Body of pancreas (tissue), 4 donors: ENCODE data around the gene KCNAB2. TPM values are rescaled to one million over a fixed set of nuclear protein-coding genes. Genes with fewer than 3 reads are reported as not detected.

Experiments used
- ATAC-seq: fragments of 150-250 bp; one replicate; pipeline ENCODE4 v1.9.1; 2016
- DNase-seq, 4 donors: peaks; one replicate each; pipeline ENCODE4 v3.0.0-alpha.2; 2019
- H3K27ac ChIP-seq, 4 donors: fragments of 200-600 bp; sonication (generic); 1 replicate in 3 of 4; 2 replicates in 1 of 4; pipeline versions ENCODE4 v1.5.1 to v1.6.1; 2016 to 2019; ENCODE audit warnings: mild to moderate bottlenecking in 1 of 4, mixed read lengths in 1 of 4, moderate library complexity in 1 of 4
- H3K27me3 ChIP-seq, 2 donors: fragments of 200-600 bp; sonication (generic); one replicate each; pipeline ENCODE4 v1.6.0; 2016; ENCODE audit warnings: mild to moderate bottlenecking in 1 of 2
- H3K36me3 ChIP-seq, 2 donors: fragments of 200-600 bp; sonication (generic); replicated peaks in 1 of 2; 2 replicates each; pipeline ENCODE4 v1.5.1; 2016; ENCODE audit warnings: low read depth in 2 of 2; ENCODE audit not compliant: insufficient read depth in 1 of 2
- H3K4me1 ChIP-seq: fragments of 200-600 bp; sonication (generic); one replicate; pipeline ENCODE4 v1.6.0; 2016
- H3K4me3 ChIP-seq, 2 donors: fragments of 200-600 bp; sonication (generic); 1 replicate in 1 of 2; 2 replicates in 1 of 2; pipeline ENCODE4 v1.5.1; 2016 to 2019
- H3K9me3 ChIP-seq, 3 donors: fragments of 200-600 bp; sonication (generic); 1 replicate in 2 of 3; 2 replicates in 1 of 3; pipeline ENCODE4 v1.5.1; 2016
- POLR2A ChIP-seq, 3 donors: fragments of 450-650 bp; IDR thresholded peaks; one replicate each; pipeline ENCODE4 v1.6.1; 2016; ENCODE audit warnings: antibody characterized with exemption in 3 of 3, mild to moderate bottlenecking in 2 of 3
- WGBS, 2 donors: methylation state at CpG; one replicate each; pipeline ENCODE4 v1.1.5; 2017; 5-methylcytosine and 5-hydroxymethylcytosine counted together
- intact Hi-C: fragments of 100-400 bp; cut with DNase I; formaldehyde crosslinking; loops from one replicate; pipeline ENCODE4 v1.15.1; 2023
- total RNA-seq, 2 donors: library from RNA; depleted of rRNA; stranded (reverse); fragments of >200 nt; gene quantifications; one replicate each; pipeline ENCODE4 v1.1.0, GENCODE V29; 2016
- TF ChIP-seq, protein P1 (sequence below), 7 experiments: fragments of 450-650 bp in 4 of 7; fragments of 200-600 bp in 3 of 7; sonication (generic) in 3 of 7; IDR thresholded peaks; one replicate each; pipeline ENCODE4 v1.5.1; 2016 to 2019; ENCODE audit warnings: antibody characterized with exemption in 7 of 7

Gene KCNAB2
- total RNA-seq, 2 donors from 2014 or later, result 4.6 to 7.0 TPM

DNA sequence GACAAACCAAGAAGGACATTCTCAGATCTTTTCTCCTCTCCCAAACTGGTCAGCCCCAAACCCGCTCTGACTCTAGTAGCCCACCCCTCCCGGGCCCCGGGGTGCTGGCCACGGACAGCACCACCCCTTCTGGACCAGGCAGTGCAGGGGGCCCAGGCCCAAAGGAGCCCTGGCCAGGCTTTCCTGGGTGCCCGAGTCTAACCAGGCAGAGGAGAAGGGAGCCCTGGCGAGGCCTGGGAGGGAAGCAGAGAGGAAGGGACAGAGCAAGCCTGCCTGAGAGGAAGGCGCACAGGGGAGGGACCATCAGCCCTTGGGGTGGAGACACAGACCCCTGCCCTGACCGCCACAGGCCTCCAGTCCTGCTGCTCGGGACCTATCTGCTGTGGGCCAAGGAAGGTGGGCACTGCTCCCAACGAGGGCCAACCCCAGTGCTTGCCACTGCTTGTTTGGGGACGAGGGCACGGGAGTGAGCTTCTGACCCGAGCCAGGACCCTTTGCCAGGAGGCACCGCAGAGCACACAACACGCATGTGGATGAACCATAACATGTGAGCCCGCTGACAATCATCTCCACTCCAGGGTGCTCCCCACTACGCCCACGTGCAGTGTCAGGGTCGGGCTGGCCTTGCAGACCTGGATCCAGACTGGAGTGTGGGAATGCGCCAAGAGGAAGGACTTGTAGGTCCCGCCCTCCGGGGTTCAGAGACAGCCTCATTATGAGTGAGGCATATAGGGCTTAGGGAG lies 57.6 kb downstream of the KCNAB2 start:
- intact Hi-C loops, result no loop called here
- WGBS, 2 donors, result 40 to 59% methylated on average over 5 to 22 of the region's 22 CpGs
- Histone ChIP-seq H3K27me3 (peaks cover 0 to 3% of the 10 kb centered on the region in 2 donors), H3K4me3 (no peak overlapping the region), H3K27ac (no peak overlapping the region), H3K4me1 (no peaks in the 10 kb centered on the region), H3K9me3 (no peaks in the 10 kb centered on the region), H3K36me3 (no peaks in the 10 kb centered on the region)
- TF ChIP-seq POLR2A (IDR thresholded peaks at IDR 0.05), result no peak
- TF ChIP-seq, protein P1, sequence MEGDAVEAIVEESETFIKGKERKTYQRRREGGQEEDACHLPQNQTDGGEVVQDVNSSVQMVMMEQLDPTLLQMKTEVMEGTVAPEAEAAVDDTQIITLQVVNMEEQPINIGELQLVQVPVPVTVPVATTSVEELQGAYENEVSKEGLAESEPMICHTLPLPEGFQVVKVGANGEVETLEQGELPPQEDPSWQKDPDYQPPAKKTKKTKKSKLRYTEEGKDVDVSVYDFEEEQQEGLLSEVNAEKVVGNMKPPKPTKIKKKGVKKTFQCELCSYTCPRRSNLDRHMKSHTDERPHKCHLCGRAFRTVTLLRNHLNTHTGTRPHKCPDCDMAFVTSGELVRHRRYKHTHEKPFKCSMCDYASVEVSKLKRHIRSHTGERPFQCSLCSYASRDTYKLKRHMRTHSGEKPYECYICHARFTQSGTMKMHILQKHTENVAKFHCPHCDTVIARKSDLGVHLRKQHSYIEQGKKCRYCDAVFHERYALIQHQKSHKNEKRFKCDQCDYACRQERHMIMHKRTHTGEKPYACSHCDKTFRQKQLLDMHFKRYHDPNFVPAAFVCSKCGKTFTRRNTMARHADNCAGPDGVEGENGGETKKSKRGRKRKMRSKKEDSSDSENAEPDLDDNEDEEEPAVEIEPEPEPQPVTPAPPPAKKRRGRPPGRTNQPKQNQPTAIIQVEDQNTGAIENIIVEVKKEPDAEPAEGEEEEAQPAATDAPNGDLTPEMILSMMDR (IDR thresholded peaks at IDR 0.05), result no peak
- ATAC-seq, result no peak
- DNase-seq, result peak in 1 of 4 donors; percentile 6

GRCh38 chr1:6103854-6104530 lies 58.3 kb downstream of the KCNAB2 start:
- intact Hi-C loops, result no loop called here
- no peak overlapping the region for H3K27ac ChIP-seq
- H3K4me1 ChIP-seq, result no peaks in the 10 kb centered on the region
- no peak for ATAC-seq
- H3K4me3 ChIP-seq, result no peak overlapping the region
- 51% methylated on average over 11 of the region's 13 CpGs; no CpG with 5 or more reads in 1 of the 2 donors for WGBS, 2 donors
- no peak for TF ChIP-seq POLR2A (IDR thresholded peaks at IDR 0.05)
- TF ChIP-seq, protein P1 (IDR thresholded peaks at IDR 0.05), result no peak
- peak in 1 of 4 donors; percentile 2 for DNase-seq
- no peaks in the 10 kb centered on the region for H3K36me3 ChIP-seq
- peaks cover 0 to 3% of the 10 kb centered on the region in 2 donors for H3K27me3 ChIP-seq
- H3K9me3 ChIP-seq, result no peaks in the 10 kb centered on the region

DNA sequence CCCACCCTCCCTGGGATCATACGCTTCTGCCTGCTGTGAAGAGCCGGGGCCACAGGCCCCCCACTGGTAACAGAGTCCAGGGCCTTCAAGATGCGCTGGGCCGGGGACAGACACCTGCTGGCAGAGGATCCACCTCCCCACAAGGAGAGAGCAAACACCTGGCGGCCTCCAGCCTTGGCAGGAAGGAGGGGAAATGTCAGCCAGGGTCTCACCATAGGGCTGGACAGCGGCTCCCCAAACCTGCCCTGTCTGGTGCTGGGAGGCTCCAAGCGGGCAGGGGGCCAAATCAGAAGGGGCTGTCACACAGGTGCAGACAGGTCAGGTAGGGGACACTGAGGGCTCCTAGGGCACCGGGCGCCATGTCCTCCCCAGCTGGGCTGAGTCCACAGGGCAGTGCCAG lies 58.9 kb downstream of the KCNAB2 start:
- WGBS, 2 donors, result 63 to 65% methylated on average over 2 to 8 of the region's 9 CpGs

GRCh38 chr1:6105218-6105679 lies 59.6 kb downstream of the KCNAB2 start:
- DNase-seq (peak in 1 of 4 donors; percentile 3), ATAC-seq (no peak)
- no peaks in the 10 kb centered on the region for H3K36me3 ChIP-seq
- intact Hi-C loops, result no loop called here
- H3K27ac ChIP-seq, result no peak overlapping the region
- WGBS, 2 donors, result 38 to 44% methylated on average over 9 to 10 of the region's 12 CpGs
- no peak for TF ChIP-seq POLR2A (IDR thresholded peaks at IDR 0.05)
- TF ChIP-seq, protein P1 (IDR thresholded peaks at IDR 0.05), result no peak
- peaks cover 0 to 3% of the 10 kb centered on the region in 2 donors for H3K27me3 ChIP-seq
- no peaks in the 10 kb centered on the region for H3K4me1 ChIP-seq
- no peak overlapping the region for H3K4me3 ChIP-seq
- no peaks in the 10 kb centered on the region for H3K9me3 ChIP-seq

More for the DNA sequence above, 58.9 kb downstream of the KCNAB2 start:
- DNase-seq (peak in 1 of 4 donors; percentile 4), ATAC-seq (no peak)
- H3K4me1 ChIP-seq, result no peaks in the 10 kb centered on the region
- H3K36me3 ChIP-seq, result no peaks in the 10 kb centered on the region
- intact Hi-C loops, result no loop called here
- no peak overlapping the region for H3K4me3 ChIP-seq
- H3K9me3 ChIP-seq, result no peaks in the 10 kb centered on the region
- no peak overlapping the region for H3K27ac ChIP-seq
- H3K27me3 ChIP-seq, result peaks cover 0 to 3% of the 10 kb centered on the region in 2 donors
- no peak for TF ChIP-seq POLR2A (IDR thresholded peaks at IDR 0.05)
- TF ChIP-seq, protein P1 (IDR thresholded peaks at IDR 0.05), result no peak
